T-helper 2 cell treated with Interferon-gamma antibody and Interleukin-4, amounts not matched to agents 100 ng/mL and 5 ng/mL, for 36 hours (primary cell): ENCODE measurements around the gene NEMP1. TPM values are rescaled to one million over a fixed set of nuclear protein-coding genes. Genes with fewer than 3 reads are reported as not detected.
"Not testable (repeated sequence)": the region's sequence is repeated elsewhere in the genome, so short reads cannot be mapped to it uniquely, and the experiment has no call there.

Source experiments
- intact Hi-C: fragments of 100-400 bp; cut with micrococcal nuclease; formaldehyde crosslinking; loops from one replicate; pipeline ENCODE4 v1.15.1; 2023
- total RNA-seq: library from RNA; stranded (reverse); gene quantifications from 2 replicates; pipeline ENCODE4 v1.2.3, GENCODE V29; 2022

NEMP1 gene
- total RNA-seq, 1 donor from 2014 or later: 48.4 TPM

- intact Hi-C loops: loop anchor here (1.0 kb wide), 1 partner anchor 24 kb away; no protein-coding TSS in a partner anchor
These were observed 14.4 kb upstream of the NEMP1 start for GRCh38 chr12:57092876-57093414.

DNA sequence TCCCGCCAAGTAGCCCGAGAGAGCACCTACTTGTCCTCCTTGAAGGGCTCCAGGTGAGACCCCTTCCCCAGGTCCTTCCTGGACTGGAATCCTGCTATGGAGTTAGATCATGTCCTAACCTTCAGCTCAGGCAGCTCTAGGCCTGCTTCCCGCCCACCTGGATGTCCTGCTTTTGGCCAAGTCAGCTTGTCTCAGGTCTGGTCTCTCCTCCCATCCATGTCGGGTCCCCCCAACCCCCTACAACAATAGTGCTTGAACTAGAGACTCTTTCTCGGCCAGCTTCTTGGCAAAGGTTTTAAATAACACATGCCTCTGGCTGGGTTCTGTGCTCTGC, 13.9 kb upstream of the NEMP1 start:
- intact Hi-C loops: no loop called here

- intact Hi-C loops: no loop called here
These were observed 13.3 kb upstream of the NEMP1 start for GRCh38 chr12:57091638-57092528.

DNA sequence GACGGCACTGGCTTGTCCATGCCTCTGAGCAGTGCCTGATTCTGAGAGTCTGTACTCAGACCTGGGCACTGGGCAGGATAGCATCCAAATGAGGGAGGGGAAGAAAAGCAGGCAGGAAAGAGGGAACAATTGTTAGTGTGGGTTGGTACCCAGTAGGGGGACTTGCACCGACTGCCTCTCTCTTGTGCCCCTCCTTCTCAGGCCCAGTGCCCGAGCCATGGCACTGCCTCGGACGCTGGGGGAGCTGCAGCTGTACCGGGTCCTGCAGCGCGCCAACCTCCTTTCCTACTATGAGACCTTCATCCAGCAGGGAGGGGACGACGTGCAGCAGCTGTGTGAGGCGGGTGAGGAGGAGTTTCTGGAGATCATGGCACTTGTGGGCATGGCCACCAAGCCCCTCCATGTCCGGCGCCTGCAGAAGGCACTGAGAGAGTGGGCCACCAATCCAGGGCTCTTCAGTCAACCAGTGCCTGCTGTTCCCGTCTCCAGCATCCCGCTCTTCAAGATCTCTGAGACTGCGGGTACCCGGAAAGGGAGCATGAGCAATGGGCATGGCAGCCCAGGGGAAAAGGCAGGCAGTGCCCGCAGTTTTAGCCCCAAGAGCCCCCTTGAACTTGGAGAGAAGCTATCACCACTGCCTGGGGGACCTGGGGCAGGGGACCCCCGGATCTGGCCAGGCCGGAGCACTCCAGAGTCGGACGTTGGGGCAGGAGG, 12.5 kb upstream of the NEMP1 start:
- intact Hi-C loops: no loop called here

DNA sequence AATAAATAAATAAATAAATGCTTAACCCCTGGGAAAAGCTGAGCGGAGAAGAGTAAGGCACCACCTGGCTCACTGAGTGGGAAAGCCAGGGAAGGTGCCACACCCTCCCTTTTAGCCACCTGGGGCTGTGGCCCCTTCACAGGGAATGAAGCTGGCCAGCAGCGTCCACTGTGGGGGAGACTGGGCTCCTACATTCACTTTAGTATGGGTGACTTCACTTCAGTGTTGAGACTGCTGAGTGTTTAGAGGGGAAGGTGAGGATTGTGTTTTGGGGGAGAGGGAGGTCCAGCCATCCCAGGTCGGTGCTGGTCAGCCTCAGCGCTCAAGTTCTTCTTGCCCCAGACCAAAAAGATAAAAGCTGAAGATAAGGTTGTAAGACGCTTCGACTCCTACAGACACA, 11.9 kb upstream of the NEMP1 start:
- intact Hi-C loops: no loop called here

GRCh38 chr12:57089271-57090245, 11.0 kb upstream of the NEMP1 start:
- intact Hi-C loops: loop anchor here (5.0 kb wide), 2 partner anchors 362 to 457 kb away; partner anchors contain the start of genes BAZ2A and NACA

DNA sequence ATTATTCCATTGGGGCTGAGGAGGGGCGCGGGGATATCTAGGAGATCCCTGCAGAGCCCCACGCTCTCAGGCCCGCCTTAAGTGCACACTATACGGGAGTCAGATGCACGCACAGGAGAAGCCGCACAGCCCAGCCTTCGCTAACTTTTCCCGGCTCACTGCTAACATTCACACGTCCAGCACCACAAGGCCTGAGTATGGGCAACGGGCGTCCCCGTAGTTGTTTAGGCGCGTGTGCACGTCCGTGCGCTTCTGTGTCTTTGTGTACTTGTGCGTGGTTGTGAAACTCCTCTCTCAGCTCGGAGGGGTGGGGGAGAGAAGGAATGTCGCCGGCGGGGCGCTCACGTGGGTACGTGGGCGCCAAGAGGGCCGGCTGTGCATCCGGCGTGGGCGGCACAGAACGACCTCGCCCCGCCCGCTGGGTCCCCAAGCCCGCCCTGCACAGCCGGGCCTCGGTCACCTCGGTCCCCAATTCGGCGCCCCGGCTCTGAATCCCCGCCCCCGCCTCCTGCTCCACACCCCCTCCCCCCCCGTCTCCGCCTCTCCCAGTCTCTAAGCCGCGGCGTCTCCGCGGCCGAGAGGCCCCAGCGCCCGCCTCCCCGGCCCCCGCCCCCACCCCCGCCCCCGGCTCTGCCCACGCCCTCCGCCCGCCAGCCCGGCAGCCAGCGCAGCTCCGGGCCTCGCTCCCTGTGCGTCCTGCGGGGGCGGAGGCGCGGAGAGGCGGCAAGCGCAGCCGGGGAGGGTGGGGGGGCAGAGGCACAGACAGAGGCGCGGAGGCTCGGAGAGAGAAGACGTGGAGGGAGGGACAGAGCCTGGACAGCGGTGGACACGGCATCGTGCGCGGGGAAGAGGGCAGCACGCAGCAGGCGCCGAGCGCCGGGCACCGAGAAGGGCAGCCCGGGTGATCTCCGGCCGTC, 10.0 kb upstream of the NEMP1 start, which contains the start of gene NAB2:
Gene NAB2, plus strand, starts transcription at position 761 of the 917 bp plus-strand sequence. CDS start 158 bp downstream, outside the sequence.
- intact Hi-C loops: loop anchor here (1.0 to 5.0 kb wide), 7 partner anchors 10 to 664 kb away; partner anchors contain the start of genes BAZ2A, CDK4, MBD6 and NACA

GRCh38 chr12:57087691-57088353, 9.2 kb upstream of the NEMP1 start:
- intact Hi-C loops: loop anchor here (1.0 to 5.0 kb wide), 7 partner anchors 10 to 664 kb away; partner anchors contain the start of genes BAZ2A, CDK4, MBD6 and NACA

DNA sequence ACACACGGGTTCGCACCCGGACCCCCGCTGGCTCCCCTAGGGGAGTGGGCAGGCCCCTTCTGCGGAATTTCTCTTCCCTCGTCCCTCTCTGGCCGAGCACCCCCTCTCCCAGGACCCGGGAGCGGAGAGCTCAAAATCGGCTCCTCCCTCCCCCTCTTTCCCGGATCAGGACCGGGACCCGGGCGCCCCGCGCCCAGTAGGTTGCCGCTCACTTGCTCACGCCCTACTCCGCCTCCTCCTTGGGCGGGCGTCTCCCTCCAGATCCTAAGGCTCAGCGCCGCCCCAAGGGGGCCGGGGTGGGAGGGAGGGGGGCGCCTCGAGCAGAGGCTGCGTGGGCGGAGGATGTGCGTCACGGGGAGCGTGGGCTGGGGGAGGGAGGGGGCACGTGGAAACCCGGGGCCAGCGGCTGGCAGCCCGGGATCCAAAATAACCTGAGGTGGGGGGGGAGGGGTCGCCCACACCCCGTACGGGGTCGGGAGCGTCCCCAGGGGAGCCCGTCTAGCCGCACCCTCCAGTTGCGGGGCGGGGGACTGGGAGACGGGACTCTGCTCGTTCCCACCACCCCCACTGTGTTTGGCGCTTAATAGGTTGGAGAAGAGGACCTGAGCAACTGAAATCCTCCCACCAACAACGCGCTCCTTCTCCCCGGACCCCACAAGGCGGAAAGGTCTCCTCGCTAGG, 8.6 kb upstream of the NEMP1 start:
- intact Hi-C loops: loop anchor here (5.0 kb wide), 2 partner anchors 360 to 455 kb away; partner anchors contain the start of genes BAZ2A and NACA

- intact Hi-C loops: loop anchor here (1.0 to 5.0 kb wide), 3 partner anchors 17 to 454 kb away; partner anchors contain the start of genes BAZ2A and NACA
These were observed 8.0 kb upstream of the NEMP1 start for GRCh38 chr12:57086493-57087009.

DNA sequence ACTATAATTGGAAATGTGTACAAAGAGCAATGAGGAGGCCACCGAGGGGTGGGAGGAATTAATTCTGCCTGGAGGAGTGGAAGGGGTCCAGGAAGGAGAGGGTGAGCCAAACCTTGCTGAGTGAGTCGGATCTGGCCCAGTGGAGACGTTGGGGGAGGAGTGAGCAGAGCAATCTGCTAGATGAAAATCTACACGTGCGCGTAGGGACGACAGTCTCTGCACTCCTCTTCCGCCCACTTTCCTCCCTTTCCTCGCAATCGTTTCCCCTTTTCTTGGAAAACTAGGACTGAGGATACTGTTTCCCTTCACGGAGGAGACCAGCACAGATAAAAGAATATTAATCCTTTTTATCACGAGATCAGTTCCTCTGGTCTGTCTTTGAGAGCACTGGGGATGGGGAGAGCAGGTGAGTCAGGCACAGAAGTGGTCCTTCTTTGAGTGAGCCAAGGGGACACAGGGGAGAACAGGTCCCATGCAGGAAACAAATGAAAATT, 7.5 kb upstream of the NEMP1 start:
- intact Hi-C loops: loop anchor here (1.0 to 5.0 kb wide), 3 partner anchors 17 to 454 kb away; partner anchors contain the start of genes BAZ2A and NACA

DNA sequence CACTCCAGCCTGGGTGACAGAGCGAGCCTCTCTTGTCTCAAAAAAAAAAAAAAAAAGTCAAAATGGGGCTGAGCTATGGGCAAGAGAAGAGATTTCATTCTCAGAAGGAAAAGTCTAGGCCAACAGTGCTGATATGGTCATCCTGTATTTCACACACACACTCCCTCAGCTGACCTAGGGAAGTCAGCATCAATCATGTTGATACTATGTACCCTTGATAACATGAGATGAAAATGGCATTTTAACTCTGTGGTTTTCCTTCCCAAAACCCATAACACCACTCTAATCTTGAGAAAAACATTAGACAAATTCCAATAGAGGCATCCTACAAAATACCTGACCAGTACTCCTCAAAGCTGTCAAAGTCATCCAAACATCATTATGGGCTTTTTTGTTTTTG, 2.3 kb upstream of the NEMP1 start:
- intact Hi-C loops: no loop called here

DNA sequence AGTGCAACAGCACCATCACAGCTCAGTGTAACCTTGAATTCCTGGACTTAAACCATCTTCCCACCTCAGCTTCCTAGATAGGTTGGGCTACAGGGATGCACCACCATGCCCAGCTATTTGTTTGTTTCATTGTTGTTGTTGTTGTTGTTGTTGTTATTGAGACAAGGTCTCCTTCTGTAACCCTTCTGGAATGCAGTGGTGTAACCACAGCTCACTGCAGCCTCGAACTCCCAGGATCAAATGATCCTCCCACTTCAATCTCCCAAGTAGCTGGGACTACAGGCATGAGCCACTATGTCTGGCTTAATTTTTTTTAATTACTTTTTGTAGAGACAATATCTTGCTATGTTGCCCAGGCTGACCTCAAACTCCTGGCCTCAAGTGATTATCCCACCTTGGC, 1.2 kb upstream of the NEMP1 start:
- intact Hi-C loops: no loop called here

DNA sequence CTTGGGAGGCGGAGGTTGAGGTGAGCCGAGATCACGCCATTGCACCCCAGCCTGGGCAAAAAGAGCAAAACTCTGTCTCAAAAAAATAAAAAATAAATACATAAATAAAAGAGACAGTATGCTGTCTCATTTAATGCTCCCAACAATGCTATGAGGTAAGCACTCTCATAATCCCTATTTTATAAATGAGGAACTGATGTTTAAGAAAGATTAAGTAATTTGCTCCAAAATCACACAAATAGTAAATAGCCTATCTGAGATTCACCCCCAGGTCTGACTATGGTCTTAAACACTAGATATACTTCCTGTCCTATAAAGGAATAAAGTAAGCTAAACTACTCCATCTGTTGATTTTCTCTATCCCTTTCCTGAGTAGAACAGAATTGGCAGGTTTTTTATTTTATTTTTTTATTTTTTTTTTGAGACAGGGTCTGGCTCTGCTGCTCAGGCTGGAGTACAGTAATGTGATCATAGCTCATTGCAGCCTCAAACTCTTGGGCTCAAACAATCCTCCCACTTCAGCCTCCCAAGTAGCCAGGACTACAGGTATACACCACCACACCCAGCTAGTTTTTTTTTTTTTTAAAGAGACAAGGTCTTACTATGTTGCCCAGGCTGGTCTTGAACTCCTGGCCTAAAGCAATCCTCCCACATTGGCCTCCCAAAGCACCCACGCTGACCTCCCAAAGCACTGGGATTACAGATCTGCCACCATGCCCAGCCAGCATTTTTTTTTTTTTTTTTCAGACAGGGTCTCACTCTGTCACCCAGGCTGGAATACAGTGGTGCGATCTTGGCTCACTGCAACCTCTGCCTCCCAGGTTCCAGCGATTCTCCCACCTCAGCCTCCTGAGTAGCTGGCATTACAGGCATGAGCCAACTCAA, 4.8 kb downstream of the NEMP1 start:
- intact Hi-C loops: not testable (repeated sequence)

- intact Hi-C loops: no loop called here
These were observed 5.9 kb downstream of the NEMP1 start for GRCh38 chr12:57072661-57073060.

- intact Hi-C loops: loop anchor here (1.0 kb wide), 5 partner anchors 9 to 114 kb away; partner anchors contain the start of gene NEMP1
These were observed 9.1 kb downstream of the NEMP1 start for GRCh38 chr12:57069523-57069922.

GRCh38 chr12:57066245-57066644, 12.3 kb downstream of the NEMP1 start:
- intact Hi-C loops: no loop called here
